WTC11 (cell line): Measurements from ENCODE around the gene FAM171A1. TPM values are rescaled to one million over a fixed set of nuclear protein-coding genes. Genes with fewer than 3 reads are reported as not detected.

ENCODE experiments used
- ATAC-seq: fragments of 200-7000 bp; cut with Tn5 transposase; 2 replicates; pipeline ENCODE4 v1.10.0; 2021; ENCODE audit warnings: mild to moderate bottlenecking, moderate library complexity
- CTCF ChIA-PET: fragments of 300-600 bp; sonication (Branson Sonifier 250); formaldehyde crosslinking; loops from one replicate; lab custom pipeline; 2021; ENCODE audit warnings: antibody characterized with exemption; lab: Charles Lee
- POLR2A ChIA-PET: fragments of 350-600 bp; sonication (Branson Sonifier 250); formaldehyde crosslinking; loops from one replicate; lab custom pipeline; 2021; ENCODE audit warnings: antibody characterized with exemption; lab: Charles Lee
- DNase-seq: peaks from one replicate; pipeline ENCODE4 v3.0.0; 2021; ENCODE audit warnings: low spot score
- H3K27ac Mint-ChIP-seq: 2 replicates; pipeline ENCODE4 v1.8.0; 2021; ENCODE audit warnings: mixed read lengths
- H3K27me3 Mint-ChIP-seq: 2 replicates; pipeline ENCODE4 v1.8.0; 2021; ENCODE audit warnings: low read depth, mild to moderate bottlenecking, moderate library complexity, mixed read lengths
- H3K36me3 Mint-ChIP-seq: 2 replicates; pipeline ENCODE4 v1.8.0; 2021; ENCODE audit warnings: mixed read lengths
- H3K4me1 Mint-ChIP-seq: 2 replicates; pipeline ENCODE4 v1.8.0; 2022; ENCODE audit warnings: mixed read lengths
- H3K4me3 Mint-ChIP-seq: 2 replicates; pipeline ENCODE4 v1.8.0; 2021; ENCODE audit warnings: mild to moderate bottlenecking, moderate library complexity, mixed read lengths
- H3K9me3 Mint-ChIP-seq: 2 replicates; pipeline ENCODE4 v1.8.0; 2021; ENCODE audit warnings: mixed read lengths
- CBFB ChIP-seq: sonication (generic); formaldehyde crosslinking; IDR thresholded peaks from 2 replicates; pipeline ENCODE4 v1.8.1; 2022; ENCODE audit warnings: mild to moderate bottlenecking, low read depth, missing genetic modification reagents
- EMX1 ChIP-seq: fragments of 250-450 bp; sonication (Bioruptor Pico); IDR thresholded peaks from 2 replicates; pipeline ENCODE4 v1.8.0; 2021; ENCODE audit warnings: mild to moderate bottlenecking
- FOXP1 ChIP-seq: sonication (generic); formaldehyde crosslinking; IDR thresholded peaks from 2 replicates; pipeline ENCODE4 v1.8.0; 2022; ENCODE audit warnings: missing genetic modification reagents, mild to moderate bottlenecking, moderate library complexity, borderline replicate concordance
- GABPB1 ChIP-seq: sonication (generic); formaldehyde crosslinking; IDR thresholded peaks from 2 replicates; pipeline ENCODE4 v1.8.1; 2023; ENCODE audit warnings: mild to moderate bottlenecking, missing genetic modification reagents
- IRF2 ChIP-seq: sonication (generic); formaldehyde crosslinking; IDR thresholded peaks from 2 replicates; pipeline ENCODE4 v1.8.0; 2022; ENCODE audit warnings: low read depth, missing genetic modification reagents, borderline replicate concordance
- JAZF1 ChIP-seq: fragments of 250-450 bp; sonication (Bioruptor Pico); IDR thresholded peaks from 2 replicates; pipeline ENCODE4 v1.9.0; 2021; ENCODE audit warnings: moderate library complexity, mild to moderate bottlenecking, inconsistent platforms
- JUN ChIP-seq: sonication (generic); formaldehyde crosslinking; IDR thresholded peaks from 2 replicates; pipeline ENCODE4 v1.8.0; 2023; ENCODE audit warnings: mild to moderate bottlenecking, missing genetic modification reagents
- NR2C2 ChIP-seq: sonication (generic); formaldehyde crosslinking; IDR thresholded peaks from 2 replicates; pipeline ENCODE4 v1.8.0; 2022; ENCODE audit warnings: mild to moderate bottlenecking, missing genetic modification reagents
- PRRX2 ChIP-seq: fragments of 250-450 bp; sonication (Bioruptor Pico); IDR thresholded peaks from 2 replicates; pipeline ENCODE4 v1.8.0; 2021; ENCODE audit warnings: mild to moderate bottlenecking
- RELA ChIP-seq: sonication (generic); formaldehyde crosslinking; IDR thresholded peaks from 2 replicates; pipeline ENCODE4 v1.8.1; 2022; ENCODE audit warnings: missing genetic modification reagents, mild to moderate bottlenecking, borderline replicate concordance
- TCF7 ChIP-seq: sonication (generic); formaldehyde crosslinking; IDR thresholded peaks from 2 replicates; pipeline ENCODE4 v1.8.0; 2022; ENCODE audit warnings: mild to moderate bottlenecking, low read depth, missing genetic modification reagents, moderate library complexity
- ZNF138 ChIP-seq: sonication (generic); formaldehyde crosslinking; conservative IDR thresholded peaks from 2 replicates; pipeline ENCODE4 v1.8.1; 2022; ENCODE audit warnings: mild to moderate bottlenecking, moderate library complexity, missing genetic modification reagents
- ZNF232 ChIP-seq: sonication (generic); formaldehyde crosslinking; IDR thresholded peaks from 2 replicates; pipeline ENCODE4 v1.8.0; 2022; ENCODE audit warnings: mild to moderate bottlenecking, missing genetic modification reagents
- ZNF396 ChIP-seq: fragments of 250-450 bp; sonication (Bioruptor Pico); IDR thresholded peaks from 2 replicates; pipeline ENCODE4 v1.8.0; 2021; ENCODE audit warnings: mild to moderate bottlenecking, moderate library complexity, borderline replicate concordance
- ZNF671 ChIP-seq: fragments of 250-450 bp; sonication (Bioruptor Pico); IDR thresholded peaks from 2 replicates; pipeline ENCODE4 v1.8.0; 2021; ENCODE audit warnings: mild to moderate bottlenecking
- total RNA-seq: library from RNA; stranded (reverse); gene quantifications from 3 replicates; pipeline ENCODE4 v1.2.3, GENCODE V29; 2021
- TF ChIP-seq, protein P1 (sequence below): sonication (generic); formaldehyde crosslinking; IDR thresholded peaks from 2 replicates; pipeline ENCODE4 v1.8.1; 2023; ENCODE audit warnings: mild to moderate bottlenecking, missing genetic modification reagents, moderate library complexity
- TF ChIP-seq, protein P2 (sequence below): sonication (generic); formaldehyde crosslinking; IDR thresholded peaks from 2 replicates; pipeline ENCODE4 v1.8.1; 2022; ENCODE audit warnings: low read depth, missing genetic modification reagents, borderline replicate concordance
- TF ChIP-seq, protein P3 (sequence below): sonication (generic); formaldehyde crosslinking; IDR thresholded peaks from 2 replicates; pipeline ENCODE4 v1.8.0; 2022; ENCODE audit warnings: missing genetic modification reagents
- TF ChIP-seq, protein P4 (sequence below): fragments of 250-450 bp; sonication (Bioruptor Pico); IDR thresholded peaks from 2 replicates; pipeline ENCODE4 v2.1.2; 2022; ENCODE audit warnings: mild to moderate bottlenecking, moderate library complexity

The FAM171A1 gene
- total RNA-seq, 1 experiment from 2014 or later, result 33.9 TPM

DNA sequence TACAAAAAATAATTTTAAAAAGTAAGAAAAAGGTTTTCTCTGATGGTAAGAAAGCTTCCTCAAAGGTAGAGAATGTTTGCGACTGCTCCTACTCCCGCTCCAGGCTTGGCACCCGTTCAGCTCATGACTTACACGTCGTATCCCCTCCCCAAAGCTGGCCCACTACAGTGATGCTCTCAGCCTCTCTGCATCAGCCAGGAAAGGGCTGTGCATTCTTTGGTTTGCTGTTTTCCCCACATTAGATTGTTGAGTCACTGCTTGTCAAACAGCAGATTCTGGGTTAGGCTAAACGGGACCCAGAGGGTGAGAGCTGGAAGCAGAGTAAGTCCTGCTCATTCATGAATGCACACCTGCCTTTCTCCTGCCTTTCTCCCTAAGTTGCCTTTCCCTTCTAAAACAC lies 147.9 kb downstream of the FAM171A1 start:
- Mint-ChIP-seq H3K4me1 (no peaks in the 10 kb centered on the region), H3K27me3 (no peaks in the 10 kb centered on the region), H3K36me3 (peaks cover 14% of the 10 kb centered on the region), H3K9me3 (peaks cover 12% of the 10 kb centered on the region)
- ChIA-PET CTCF (no interaction called here), POLR2A (no interaction called here)
- no peak for ATAC-seq
- DNase-seq, result no peak
- TF ChIP-seq, protein P1, sequence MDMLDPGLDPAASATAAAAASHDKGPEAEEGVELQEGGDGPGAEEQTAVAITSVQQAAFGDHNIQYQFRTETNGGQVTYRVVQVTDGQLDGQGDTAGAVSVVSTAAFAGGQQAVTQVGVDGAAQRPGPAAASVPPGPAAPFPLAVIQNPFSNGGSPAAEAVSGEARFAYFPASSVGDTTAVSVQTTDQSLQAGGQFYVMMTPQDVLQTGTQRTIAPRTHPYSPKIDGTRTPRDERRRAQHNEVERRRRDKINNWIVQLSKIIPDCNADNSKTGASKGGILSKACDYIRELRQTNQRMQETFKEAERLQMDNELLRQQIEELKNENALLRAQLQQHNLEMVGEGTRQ (CRISPR knock-in tag), result no peak
- TF ChIP-seq RELA (CRISPR knock-in tag) (no peak), ZNF671 (CRISPR knock-in tag) (no peak), PRRX2 (CRISPR knock-in tag) (no peak)
- TF ChIP-seq, all 79 proteins: peak for 0
- Mint-ChIP-seq H3K4me3 (no peak overlapping the region), H3K27ac (no peak overlapping the region)

DNA sequence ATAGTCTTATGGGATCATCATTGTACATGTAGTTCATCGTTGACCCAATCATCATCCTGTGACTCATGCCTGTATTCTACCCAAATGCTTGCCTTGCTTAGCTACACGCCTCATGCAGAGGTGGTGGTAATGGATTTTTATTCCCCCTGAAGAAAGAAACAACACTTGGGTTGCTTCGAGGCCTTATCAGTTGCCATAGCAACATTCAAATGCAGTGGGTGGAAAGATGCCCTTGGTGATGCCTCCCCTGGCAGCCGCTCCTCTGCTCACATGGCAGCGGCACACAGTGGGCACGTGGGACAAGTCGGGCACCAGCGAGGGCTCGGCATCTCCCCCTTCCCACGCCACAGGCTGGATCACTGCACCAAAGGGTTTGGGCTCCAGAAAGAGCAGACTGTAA lies 148.6 kb downstream of the FAM171A1 start:
- H3K4me3 Mint-ChIP-seq, result no peak overlapping the region
- POLR2A ChIA-PET, result no interaction called here
- H3K27ac Mint-ChIP-seq, result no peak overlapping the region
- H3K27me3 Mint-ChIP-seq, result no peaks in the 10 kb centered on the region
- peaks cover 12% of the 10 kb centered on the region for H3K9me3 Mint-ChIP-seq
- DNase-seq, result no peak
- ATAC-seq, result no peak
- peaks cover 14% of the 10 kb centered on the region for H3K36me3 Mint-ChIP-seq
- TF ChIP-seq JAZF1 (CRISPR knock-in tag), result no peak
- no peak for TF ChIP-seq TCF7 (CRISPR knock-in tag)
- TF ChIP-seq, protein P2, sequence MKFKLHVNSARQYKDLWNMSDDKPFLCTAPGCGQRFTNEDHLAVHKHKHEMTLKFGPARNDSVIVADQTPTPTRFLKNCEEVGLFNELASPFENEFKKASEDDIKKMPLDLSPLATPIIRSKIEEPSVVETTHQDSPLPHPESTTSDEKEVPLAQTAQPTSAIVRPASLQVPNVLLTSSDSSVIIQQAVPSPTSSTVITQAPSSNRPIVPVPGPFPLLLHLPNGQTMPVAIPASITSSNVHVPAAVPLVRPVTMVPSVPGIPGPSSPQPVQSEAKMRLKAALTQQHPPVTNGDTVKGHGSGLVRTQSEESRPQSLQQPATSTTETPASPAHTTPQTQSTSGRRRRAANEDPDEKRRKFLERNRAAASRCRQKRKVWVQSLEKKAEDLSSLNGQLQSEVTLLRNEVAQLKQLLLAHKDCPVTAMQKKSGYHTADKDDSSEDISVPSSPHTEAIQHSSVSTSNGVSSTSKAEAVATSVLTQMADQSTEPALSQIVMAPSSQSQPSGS (CRISPR knock-in tag), result no peak
- TF ChIP-seq, protein P3, sequence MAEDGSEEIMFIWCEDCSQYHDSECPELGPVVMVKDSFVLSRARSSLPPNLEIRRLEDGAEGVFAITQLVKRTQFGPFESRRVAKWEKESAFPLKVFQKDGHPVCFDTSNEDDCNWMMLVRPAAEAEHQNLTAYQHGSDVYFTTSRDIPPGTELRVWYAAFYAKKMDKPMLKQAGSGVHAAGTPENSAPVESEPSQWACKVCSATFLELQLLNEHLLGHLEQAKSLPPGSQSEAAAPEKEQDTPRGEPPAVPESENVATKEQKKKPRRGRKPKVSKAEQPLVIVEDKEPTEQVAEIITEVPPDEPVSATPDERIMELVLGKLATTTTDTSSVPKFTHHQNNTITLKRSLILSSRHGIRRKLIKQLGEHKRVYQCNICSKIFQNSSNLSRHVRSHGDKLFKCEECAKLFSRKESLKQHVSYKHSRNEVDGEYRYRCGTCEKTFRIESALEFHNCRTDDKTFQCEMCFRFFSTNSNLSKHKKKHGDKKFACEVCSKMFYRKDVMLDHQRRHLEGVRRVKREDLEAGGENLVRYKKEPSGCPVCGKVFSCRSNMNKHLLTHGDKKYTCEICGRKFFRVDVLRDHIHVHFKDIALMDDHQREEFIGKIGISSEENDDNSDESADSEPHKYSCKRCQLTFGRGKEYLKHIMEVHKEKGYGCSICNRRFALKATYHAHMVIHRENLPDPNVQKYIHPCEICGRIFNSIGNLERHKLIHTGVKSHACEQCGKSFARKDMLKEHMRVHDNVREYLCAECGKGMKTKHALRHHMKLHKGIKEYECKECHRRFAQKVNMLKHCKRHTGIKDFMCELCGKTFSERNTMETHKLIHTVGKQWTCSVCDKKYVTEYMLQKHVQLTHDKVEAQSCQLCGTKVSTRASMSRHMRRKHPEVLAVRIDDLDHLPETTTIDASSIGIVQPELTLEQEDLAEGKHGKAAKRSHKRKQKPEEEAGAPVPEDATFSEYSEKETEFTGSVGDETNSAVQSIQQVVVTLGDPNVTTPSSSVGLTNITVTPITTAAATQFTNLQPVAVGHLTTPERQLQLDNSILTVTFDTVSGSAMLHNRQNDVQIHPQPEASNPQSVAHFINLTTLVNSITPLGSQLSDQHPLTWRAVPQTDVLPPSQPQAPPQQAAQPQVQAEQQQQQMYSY (CRISPR knock-in tag), result no peak
- no peak for TF ChIP-seq ZNF396 (CRISPR knock-in tag)
- TF ChIP-seq GABPB1, result no peak
- no peak for TF ChIP-seq EMX1 (CRISPR knock-in tag)
- no peak for TF ChIP-seq IRF2 (CRISPR knock-in tag)
- no peak for TF ChIP-seq ZNF232 (CRISPR knock-in tag)
- TF ChIP-seq, protein P4, sequence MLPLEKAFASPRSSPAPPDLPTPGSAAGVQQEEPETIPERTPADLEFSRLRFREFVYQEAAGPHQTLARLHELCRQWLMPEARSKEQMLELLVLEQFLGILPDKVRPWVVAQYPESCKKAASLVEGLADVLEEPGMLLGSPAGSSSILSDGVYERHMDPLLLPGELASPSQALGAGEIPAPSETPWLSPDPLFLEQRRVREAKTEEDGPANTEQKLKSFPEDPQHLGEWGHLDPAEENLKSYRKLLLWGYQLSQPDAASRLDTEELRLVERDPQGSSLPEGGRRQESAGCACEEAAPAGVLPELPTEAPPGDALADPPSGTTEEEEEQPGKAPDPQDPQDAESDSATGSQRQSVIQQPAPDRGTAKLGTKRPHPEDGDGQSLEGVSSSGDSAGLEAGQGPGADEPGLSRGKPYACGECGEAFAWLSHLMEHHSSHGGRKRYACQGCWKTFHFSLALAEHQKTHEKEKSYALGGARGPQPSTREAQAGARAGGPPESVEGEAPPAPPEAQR, result no peak
- TF ChIP-seq ZNF138 (CRISPR knock-in tag), result no peak
- no peak for TF ChIP-seq CBFB (CRISPR knock-in tag)
- no peak for TF ChIP-seq JUN (CRISPR knock-in tag)
- TF ChIP-seq FOXP1 (CRISPR knock-in tag), result no peak
- TF ChIP-seq NR2C2 (CRISPR knock-in tag), result no peak
- CTCF ChIA-PET, result no interaction called here
- H3K4me1 Mint-ChIP-seq, result no peaks in the 10 kb centered on the region
